ENCODE measurements around the gene PPP1CC. TPM values are rescaled to one million over a fixed set of nuclear protein-coding genes. Genes with fewer than 3 reads are reported as not detected.

The PPP1CC gene
- polyA plus RNA-seq, 1 donor from 2014 or later, result 188 TPM

DNA sequence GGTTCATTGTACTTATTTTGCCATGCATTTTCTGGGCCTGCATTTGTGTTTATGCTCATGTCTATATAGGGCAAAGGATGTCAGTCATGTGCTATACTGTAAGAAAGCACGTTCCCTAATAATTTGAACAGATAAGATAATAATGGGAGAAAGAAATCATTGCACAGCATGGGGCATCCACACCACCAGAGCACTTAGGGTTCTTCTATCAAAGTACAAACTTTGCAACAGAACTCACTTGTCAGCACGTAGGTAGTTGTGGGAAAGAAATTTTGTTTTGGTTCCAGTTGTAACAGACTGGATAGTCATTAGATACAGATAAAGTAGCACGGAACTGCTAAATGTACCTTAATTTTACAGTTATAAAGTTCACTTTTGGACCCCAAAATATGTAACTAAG is 10.1 kb downstream of the PPP1CC start:
- H4K20me1 ChIP-seq (ENCODE audit: insufficient read depth), result peaks cover 4% of the 10 kb centered on the region
- no peak overlapping the region for H3K27ac ChIP-seq (ENCODE audit: low read length)
- H3K9me2 ChIP-seq (ENCODE audit: insufficient read depth, low read length), result no peaks in the 10 kb centered on the region
- H3K9ac ChIP-seq (ENCODE audit: low read length), result no peak overlapping the region
- TF ChIP-seq, protein P1, sequence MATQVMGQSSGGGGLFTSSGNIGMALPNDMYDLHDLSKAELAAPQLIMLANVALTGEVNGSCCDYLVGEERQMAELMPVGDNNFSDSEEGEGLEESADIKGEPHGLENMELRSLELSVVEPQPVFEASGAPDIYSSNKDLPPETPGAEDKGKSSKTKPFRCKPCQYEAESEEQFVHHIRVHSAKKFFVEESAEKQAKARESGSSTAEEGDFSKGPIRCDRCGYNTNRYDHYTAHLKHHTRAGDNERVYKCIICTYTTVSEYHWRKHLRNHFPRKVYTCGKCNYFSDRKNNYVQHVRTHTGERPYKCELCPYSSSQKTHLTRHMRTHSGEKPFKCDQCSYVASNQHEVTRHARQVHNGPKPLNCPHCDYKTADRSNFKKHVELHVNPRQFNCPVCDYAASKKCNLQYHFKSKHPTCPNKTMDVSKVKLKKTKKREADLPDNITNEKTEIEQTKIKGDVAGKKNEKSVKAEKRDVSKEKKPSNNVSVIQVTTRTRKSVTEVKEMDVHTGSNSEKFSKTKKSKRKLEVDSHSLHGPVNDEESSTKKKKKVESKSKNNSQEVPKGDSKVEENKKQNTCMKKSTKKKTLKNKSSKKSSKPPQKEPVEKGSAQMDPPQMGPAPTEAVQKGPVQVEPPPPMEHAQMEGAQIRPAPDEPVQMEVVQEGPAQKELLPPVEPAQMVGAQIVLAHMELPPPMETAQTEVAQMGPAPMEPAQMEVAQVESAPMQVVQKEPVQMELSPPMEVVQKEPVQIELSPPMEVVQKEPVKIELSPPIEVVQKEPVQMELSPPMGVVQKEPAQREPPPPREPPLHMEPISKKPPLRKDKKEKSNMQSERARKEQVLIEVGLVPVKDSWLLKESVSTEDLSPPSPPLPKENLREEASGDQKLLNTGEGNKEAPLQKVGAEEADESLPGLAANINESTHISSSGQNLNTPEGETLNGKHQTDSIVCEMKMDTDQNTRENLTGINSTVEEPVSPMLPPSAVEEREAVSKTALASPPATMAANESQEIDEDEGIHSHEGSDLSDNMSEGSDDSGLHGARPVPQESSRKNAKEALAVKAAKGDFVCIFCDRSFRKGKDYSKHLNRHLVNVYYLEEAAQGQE (IDR thresholded peaks at IDR 0.05; ENCODE audit: borderline replicate concordance), result no peak
- no peak for TF ChIP-seq RAD21 (conservative IDR thresholded peaks at IDR 0.05)
- TF ChIP-seq, protein P2, sequence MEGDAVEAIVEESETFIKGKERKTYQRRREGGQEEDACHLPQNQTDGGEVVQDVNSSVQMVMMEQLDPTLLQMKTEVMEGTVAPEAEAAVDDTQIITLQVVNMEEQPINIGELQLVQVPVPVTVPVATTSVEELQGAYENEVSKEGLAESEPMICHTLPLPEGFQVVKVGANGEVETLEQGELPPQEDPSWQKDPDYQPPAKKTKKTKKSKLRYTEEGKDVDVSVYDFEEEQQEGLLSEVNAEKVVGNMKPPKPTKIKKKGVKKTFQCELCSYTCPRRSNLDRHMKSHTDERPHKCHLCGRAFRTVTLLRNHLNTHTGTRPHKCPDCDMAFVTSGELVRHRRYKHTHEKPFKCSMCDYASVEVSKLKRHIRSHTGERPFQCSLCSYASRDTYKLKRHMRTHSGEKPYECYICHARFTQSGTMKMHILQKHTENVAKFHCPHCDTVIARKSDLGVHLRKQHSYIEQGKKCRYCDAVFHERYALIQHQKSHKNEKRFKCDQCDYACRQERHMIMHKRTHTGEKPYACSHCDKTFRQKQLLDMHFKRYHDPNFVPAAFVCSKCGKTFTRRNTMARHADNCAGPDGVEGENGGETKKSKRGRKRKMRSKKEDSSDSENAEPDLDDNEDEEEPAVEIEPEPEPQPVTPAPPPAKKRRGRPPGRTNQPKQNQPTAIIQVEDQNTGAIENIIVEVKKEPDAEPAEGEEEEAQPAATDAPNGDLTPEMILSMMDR (IDR thresholded peaks at IDR 0.05; ENCODE audit: poor library complexity, severe bottlenecking), result no peak
- TF ChIP-seq SMC3 (conservative IDR thresholded peaks at IDR 0.05; ENCODE audit: poor library complexity), result no peak
- no peak for TF ChIP-seq TAF1 (IDR thresholded peaks at IDR 0.05; ENCODE audit: low read depth)
- no peak for TF ChIP-seq EZH2 (IDR thresholded peaks at IDR 0.05; ENCODE audit: borderline replicate concordance, insufficient read depth, low read length, poor library complexity, severe bottlenecking)
- no peak for TF ChIP-seq MXI1 (conservative IDR thresholded peaks at IDR 0.05; ENCODE audit: poor library complexity, severe bottlenecking)
- no peak for TF ChIP-seq POLR2AphosphoS5 (IDR thresholded peaks at IDR 0.05)
- no peak for TF ChIP-seq EP300 (conservative IDR thresholded peaks at IDR 0.05; ENCODE audit: poor library complexity, severe bottlenecking)
- H3K4me2 ChIP-seq (ENCODE audit: low read length), result no peak overlapping the region
- H3F3A ChIP-seq (ENCODE audit: insufficient read depth, low read length, poor library complexity, severe bottlenecking), result no peaks in the 10 kb centered on the region
- no peak overlapping the region for H3K4me3 ChIP-seq (ENCODE audit: low read length)
- H3K9me3 ChIP-seq (ENCODE audit: low read length), result no peaks in the 10 kb centered on the region
- H3K79me2 ChIP-seq (replicated peaks; ENCODE audit: insufficient read depth, low read length), result peaks cover 69% of the 10 kb centered on the region
- H3K36me3 ChIP-seq (ENCODE audit: insufficient read depth, low read length), result no peaks in the 10 kb centered on the region
- H3K27me3 ChIP-seq (ENCODE audit: insufficient read depth, low read depth, low read length), result no peaks in the 10 kb centered on the region
- no peak overlapping the region for H2AFZ ChIP-seq (ENCODE audit: low read depth, low read length)

DNA sequence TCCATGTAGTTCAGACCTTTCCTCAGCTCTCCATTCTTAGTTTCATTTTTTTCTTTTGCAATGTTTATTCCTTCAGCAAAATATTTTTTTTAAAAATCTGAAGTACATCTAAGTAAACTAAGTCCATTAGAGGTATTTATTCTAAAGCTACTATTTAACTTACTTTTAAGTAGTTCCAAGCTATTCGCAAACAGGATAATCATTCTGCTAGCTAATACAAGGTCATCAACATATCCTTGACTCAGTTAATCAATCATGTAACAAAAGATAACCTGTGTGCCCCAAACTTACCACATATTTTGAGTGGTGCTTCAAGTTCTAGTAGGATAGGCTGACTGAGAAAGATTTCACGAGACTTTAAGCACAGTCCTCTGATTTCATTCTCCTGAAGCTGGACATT is 11.2 kb downstream of the PPP1CC start:
- H3F3A ChIP-seq (ENCODE audit: insufficient read depth, low read length, poor library complexity, severe bottlenecking), result no peaks in the 10 kb centered on the region
- TF ChIP-seq EZH2 (IDR thresholded peaks at IDR 0.05; ENCODE audit: borderline replicate concordance, insufficient read depth, low read length, poor library complexity, severe bottlenecking), result no peak
- TF ChIP-seq, protein P1 (IDR thresholded peaks at IDR 0.05; ENCODE audit: borderline replicate concordance), result no peak
- peaks cover 59% of the 10 kb centered on the region for H3K79me2 ChIP-seq (replicated peaks; ENCODE audit: insufficient read depth, low read length)
- H3K9me3 ChIP-seq (ENCODE audit: low read length), result no peaks in the 10 kb centered on the region
- no peak overlapping the region for H2AFZ ChIP-seq (ENCODE audit: low read depth, low read length)
- H3K27me3 ChIP-seq (ENCODE audit: insufficient read depth, low read depth, low read length), result no peaks in the 10 kb centered on the region
- H3K9me2 ChIP-seq (ENCODE audit: insufficient read depth, low read length), result no peaks in the 10 kb centered on the region
- no peak overlapping the region for H3K4me2 ChIP-seq (ENCODE audit: low read length)
- no peaks in the 10 kb centered on the region for H3K36me3 ChIP-seq (ENCODE audit: insufficient read depth, low read length)
- H4K20me1 ChIP-seq (ENCODE audit: insufficient read depth), result peaks cover 4% of the 10 kb centered on the region
- H3K9ac ChIP-seq (ENCODE audit: low read length), result no peak overlapping the region
- H3K4me3 ChIP-seq (ENCODE audit: low read length), result no peak overlapping the region
- H3K27ac ChIP-seq (ENCODE audit: low read length), result no peak overlapping the region

Measured in neural cell (in vitro differentiated cells).